Motor neuron (in vitro differentiated cells): ENCODE measurements around the gene RNU6-9. TPM values are rescaled to one million over a fixed set of nuclear protein-coding genes. Genes with fewer than 3 reads are reported as not detected.

Source experiments
- total RNA-seq, 8 experiments: library from RNA; unstranded; fragments of 300-600 nt; gene quantifications; 2 replicates each; pipeline versions ENCODE4 v1.2.3 to v1.2.4, GENCODE V29; 2022

RNU6-9 gene
- total RNA-seq, 8 experiments from 2014 or later: under 0.01 TPM; not detected in 7

Other genes starting within 250 kb of the RNU6-9 start
- 10 to 100 TPM in 7 of 8 experiments, 1 to 10 TPM in 1; 9.3 to 54.5 (median 22.7) TPM for gene RNF126, start 230.3 kb upstream of the RNU6-9 start, total RNA-seq
- gene FSTL3, start 217.1 kb upstream of the RNU6-9 start, total RNA-seq: 10 to 100 TPM in 3 of 8 experiments, 1 to 10 TPM in 5; 5.6 to 36.8 (median 8.6) TPM
- gene PRSS57, start 198.0 kb upstream of the RNU6-9 start, total RNA-seq: under 1 TPM in 4 of 8 experiments, not detected in 4; 0.11 to 0.90 (median 0.47) TPM
- gene PALM, start 184.5 kb upstream of the RNU6-9 start, total RNA-seq: 100 to 1,000 TPM in 2 of 8 experiments, 10 to 100 TPM in 5, 1 to 10 TPM in 1; 6.0 to 116 (median 70.4) TPM
- under 1 TPM; 0.13 to 0.61 (median 0.28) TPM for gene MISP, start 142.4 kb upstream of the RNU6-9 start, total RNA-seq
- gene PTBP1, start 96.0 kb upstream of the RNU6-9 start, total RNA-seq: 100 to 1,000 TPM in 4 of 8 experiments, 10 to 100 TPM in 4; 39.0 to 258 (median 109) TPM
- 10 to 100 TPM in 5 of 8 experiments, under 1 TPM in 3; 0.22 to 68.1 (median 43.3) TPM for gene PLPPR3, start 71.5 kb upstream of the RNU6-9 start, total RNA-seq
- 1 to 10 TPM in 1 of 8 experiments, under 1 TPM in 5, not detected in 2; 0.24 to 1.4 (median 0.71) TPM for gene AZU1, start 65.6 kb upstream of the RNU6-9 start, total RNA-seq
- gene PRTN3, start 52.5 kb upstream of the RNU6-9 start, total RNA-seq: 1 to 10 TPM in 1 of 8 experiments, under 1 TPM in 2, not detected in 5; 0.37 to 1.2 (median 0.54) TPM
- under 1 TPM in 1 of 8 experiments, not detected in 7; 0.32 TPM for gene ELANE, start 41.2 kb upstream of the RNU6-9 start, total RNA-seq
- 10 to 100 TPM in 1 of 8 experiments, 1 to 10 TPM in 4, under 1 TPM in 3; 0.83 to 72.1 (median 1.6) TPM for gene CFD, start 33.8 kb upstream of the RNU6-9 start, total RNA-seq
- gene MED16, start 297 bp upstream of the RNU6-9 start, total RNA-seq: 10 to 100 TPM; 15.0 to 44.1 (median 26.1) TPM
- 10 to 100 TPM; 25.7 to 35.6 (median 30.1) TPM for gene R3HDM4, start 19.7 kb downstream of the RNU6-9 start, total RNA-seq
- 1 to 10 TPM in 2 of 8 experiments, under 1 TPM in 5, not detected in 1; 0.24 to 2.1 (median 0.64) TPM for gene KISS1R, start 23.8 kb downstream of the RNU6-9 start, total RNA-seq
- 10 to 100 TPM in 4 of 8 experiments, 1 to 10 TPM in 4; 5.8 to 22.6 (median 10.3) TPM for gene ARID3A, start 32.6 kb downstream of the RNU6-9 start, total RNA-seq
- 10 to 100 TPM; 23.8 to 64.7 (median 36.2) TPM for gene WDR18, start 90.9 kb downstream of the RNU6-9 start, total RNA-seq
- 1 to 10 TPM in 1 of 8 experiments, under 1 TPM in 6, not detected in 1; 0.08 to 1.1 (median 0.28) TPM for gene GRIN3B, start 106.9 kb downstream of the RNU6-9 start, total RNA-seq
- 100 to 1,000 TPM in 2 of 8 experiments, 10 to 100 TPM in 6; 59.4 to 125 (median 87.8) TPM for gene TMEM259, start 127.6 kb downstream of the RNU6-9 start, total RNA-seq
- gene RNU6-2, start 128.0 kb downstream of the RNU6-9 start, total RNA-seq: under 1 TPM in 1 of 8 experiments, not detected in 7; under 0.01 TPM
- gene CNN2, start 133.1 kb downstream of the RNU6-9 start, total RNA-seq: 100 to 1,000 TPM in 2 of 8 experiments, 10 to 100 TPM in 6; 24.9 to 141 (median 63.0) TPM
- gene ABCA7, start 146.6 kb downstream of the RNU6-9 start, total RNA-seq: 10 to 100 TPM in 4 of 8 experiments, 1 to 10 TPM in 4; 6.5 to 35.6 (median 9.1) TPM
- gene ARHGAP45, start 173.7 kb downstream of the RNU6-9 start, total RNA-seq: 10 to 100 TPM in 1 of 8 experiments, 1 to 10 TPM in 7; 2.8 to 13.1 (median 5.7) TPM
- 100 to 1,000 TPM in 4 of 8 experiments, 10 to 100 TPM in 4; 73.0 to 233 (median 103) TPM for gene POLR2E, start 201.9 kb downstream of the RNU6-9 start, total RNA-seq
- gene GPX4, start 210.5 kb downstream of the RNU6-9 start, total RNA-seq: 100 to 1,000 TPM; 331 to 509 (median 399) TPM